Mononuclear cell (primary cell): ENCODE measurements around the gene PARP15. TPM values are rescaled to one million over a fixed set of nuclear protein-coding genes. Genes with fewer than 3 reads are reported as not detected.

Experiments
- H3K27me3 ChIP-seq: 2 replicates; pipeline ENCODE4 v1.6.0; 2011; ENCODE audit warnings: low read length, control low read depth; ENCODE audit not compliant: insufficient read depth
- H3K4me1 ChIP-seq: 2 replicates; pipeline ENCODE4 v1.5.1; 2011; ENCODE audit warnings: mild to moderate bottlenecking, low read length, control low read depth; ENCODE audit not compliant: insufficient read depth
- H3K4me3 ChIP-seq: 2 replicates; pipeline ENCODE4 v1.5.1; 2011; ENCODE audit warnings: mild to moderate bottlenecking, low read length, moderate library complexity
- H3K9me3 ChIP-seq: 2 replicates; pipeline ENCODE4 v1.5.1; 2011; ENCODE audit warnings: low read depth, mild to moderate bottlenecking, control low read depth, low read length
- total RNA-seq: library from RNA; depleted of rRNA; stranded (reverse); fragments of >200 nt; gene quantifications from one replicate; pipeline ENCODE4 v1.2.3, GENCODE V29; 2012

The PARP15 gene
- 44.4 TPM for total RNA-seq

GRCh38 chr3:122577409-122578031, at the start of gene PARP15:
Gene PARP15, plus strand, starts transcription at chr3:122577650. Its CDS starts 18 bp downstream, at chr3:122577668.
- peaks cover 17% of the 10 kb centered on the region for H3K9me3 ChIP-seq
- H3K4me3 ChIP-seq, result peak within 1 kb of the TSS; percentile 71
- peaks cover 35% of the 10 kb centered on the region for H3K4me1 ChIP-seq

GRCh38 chr3:122530164-122530563, 47.3 kb upstream of the PARP15 start:
- Histone ChIP-seq H3K4me3 (no peak overlapping the region), H3K27me3 (no peaks in the 10 kb centered on the region), H3K4me1 (no peaks in the 10 kb centered on the region), H3K9me3 (no peaks in the 10 kb centered on the region)

More at GRCh38 chr3:122577409-122578031, at the start of gene PARP15:
- no peaks in the 10 kb centered on the region for H3K27me3 ChIP-seq

- Histone ChIP-seq H3K9me3 (no peaks in the 10 kb centered on the region), H3K4me3 (no peak overlapping the region), H3K27me3 (no peaks in the 10 kb centered on the region), H3K4me1 (peaks cover 10% of the 10 kb centered on the region)
These were observed 44.0 kb upstream of the PARP15 start for GRCh38 chr3:122533480-122533879.

- H3K9me3 ChIP-seq, result no peaks in the 10 kb centered on the region
- peaks cover 11% of the 10 kb centered on the region for H3K4me1 ChIP-seq
- H3K27me3 ChIP-seq, result no peaks in the 10 kb centered on the region
- no peak overlapping the region for H3K4me3 ChIP-seq
These were observed 43.5 kb upstream of the PARP15 start for GRCh38 chr3:122533931-122534334.

- Histone ChIP-seq H3K4me1 (peaks cover 15% of the 10 kb centered on the region), H3K27me3 (no peaks in the 10 kb centered on the region), H3K4me3 (no peak overlapping the region), H3K9me3 (no peaks in the 10 kb centered on the region)
These were observed 41.4 kb upstream of the PARP15 start for GRCh38 chr3:122535964-122536631.

DNA sequence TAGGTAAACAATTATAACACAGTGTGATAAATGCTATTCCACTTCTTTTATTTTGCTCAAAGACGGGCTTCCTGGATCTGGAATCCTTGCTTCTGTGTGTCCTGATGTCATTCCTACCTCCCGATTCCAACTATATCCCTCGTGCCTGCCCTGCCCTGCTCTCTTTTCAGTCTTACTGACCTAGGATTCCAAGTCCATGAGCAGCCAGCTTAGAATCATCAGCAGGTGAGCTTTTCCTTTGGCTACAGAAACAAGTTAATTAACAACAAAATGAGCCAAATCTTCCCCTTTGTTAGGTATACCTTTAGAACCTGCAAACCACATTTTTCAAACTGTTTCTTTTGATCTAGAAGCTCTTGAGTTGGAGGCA, 40.8 kb upstream of the PARP15 start:
- H3K27me3 ChIP-seq, result no peaks in the 10 kb centered on the region
- peaks cover 15% of the 10 kb centered on the region for H3K4me1 ChIP-seq
- no peak overlapping the region for H3K4me3 ChIP-seq
- no peaks in the 10 kb centered on the region for H3K9me3 ChIP-seq

GRCh38 chr3:122538956-122539490, 38.4 kb upstream of the PARP15 start:
- no peaks in the 10 kb centered on the region for H3K9me3 ChIP-seq
- no peak overlapping the region for H3K4me3 ChIP-seq
- no peaks in the 10 kb centered on the region for H3K27me3 ChIP-seq
- H3K4me1 ChIP-seq, result peaks cover 15% of the 10 kb centered on the region

DNA sequence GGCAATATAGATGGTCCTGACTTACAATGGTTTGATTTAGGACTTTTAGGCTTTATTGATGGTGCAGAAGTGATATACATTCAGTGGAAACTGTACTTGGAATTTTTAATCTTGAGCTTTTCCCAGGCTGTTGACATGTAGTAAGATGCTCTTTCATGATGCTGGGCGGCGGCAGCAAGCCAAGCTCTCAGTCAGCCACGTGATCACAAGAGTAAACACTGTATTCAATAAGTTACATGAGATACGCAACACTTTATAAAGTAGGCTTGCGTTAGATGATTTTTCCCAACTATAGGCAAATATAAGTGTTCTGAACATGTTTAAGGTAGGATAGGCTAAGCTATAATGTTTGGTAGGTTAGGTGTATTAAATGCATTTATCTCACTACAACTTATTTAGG, 31.3 kb upstream of the PARP15 start:
- no peaks in the 10 kb centered on the region for H3K27me3 ChIP-seq
- no peak overlapping the region for H3K4me3 ChIP-seq
- no peaks in the 10 kb centered on the region for H3K4me1 ChIP-seq
- no peaks in the 10 kb centered on the region for H3K9me3 ChIP-seq

DNA sequence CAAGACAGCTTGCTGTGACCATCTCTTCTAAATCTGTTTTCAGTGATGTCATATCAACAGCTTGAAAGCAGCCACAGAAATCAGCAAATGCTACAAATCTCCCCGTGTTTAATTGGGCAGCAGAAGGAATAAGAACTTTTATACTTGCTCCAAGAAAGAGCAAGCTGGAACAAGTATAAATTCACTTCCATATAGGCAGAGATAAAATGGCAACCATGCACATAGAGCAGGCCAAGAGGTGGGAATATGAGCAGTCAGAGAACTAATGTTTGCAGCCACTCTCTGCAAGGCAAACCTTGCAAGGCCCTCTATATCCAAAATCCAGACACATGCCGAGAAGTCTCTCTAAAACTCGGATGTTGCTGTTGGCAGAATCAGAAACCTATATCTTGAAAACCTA, 29.4 kb upstream of the PARP15 start:
- Histone ChIP-seq H3K9me3 (no peaks in the 10 kb centered on the region), H3K27me3 (no peaks in the 10 kb centered on the region), H3K4me3 (no peak overlapping the region), H3K4me1 (no peaks in the 10 kb centered on the region)

- Histone ChIP-seq H3K4me1 (peaks cover under 1% of the 10 kb centered on the region), H3K4me3 (no peak overlapping the region), H3K27me3 (no peaks in the 10 kb centered on the region), H3K9me3 (no peaks in the 10 kb centered on the region)
These were observed 28.8 kb upstream of the PARP15 start for GRCh38 chr3:122548619-122549018.

GRCh38 chr3:122553171-122553570, 24.3 kb upstream of the PARP15 start:
- Histone ChIP-seq H3K9me3 (no peaks in the 10 kb centered on the region), H3K4me3 (no peak overlapping the region), H3K4me1 (peaks cover 5% of the 10 kb centered on the region), H3K27me3 (no peaks in the 10 kb centered on the region)

DNA sequence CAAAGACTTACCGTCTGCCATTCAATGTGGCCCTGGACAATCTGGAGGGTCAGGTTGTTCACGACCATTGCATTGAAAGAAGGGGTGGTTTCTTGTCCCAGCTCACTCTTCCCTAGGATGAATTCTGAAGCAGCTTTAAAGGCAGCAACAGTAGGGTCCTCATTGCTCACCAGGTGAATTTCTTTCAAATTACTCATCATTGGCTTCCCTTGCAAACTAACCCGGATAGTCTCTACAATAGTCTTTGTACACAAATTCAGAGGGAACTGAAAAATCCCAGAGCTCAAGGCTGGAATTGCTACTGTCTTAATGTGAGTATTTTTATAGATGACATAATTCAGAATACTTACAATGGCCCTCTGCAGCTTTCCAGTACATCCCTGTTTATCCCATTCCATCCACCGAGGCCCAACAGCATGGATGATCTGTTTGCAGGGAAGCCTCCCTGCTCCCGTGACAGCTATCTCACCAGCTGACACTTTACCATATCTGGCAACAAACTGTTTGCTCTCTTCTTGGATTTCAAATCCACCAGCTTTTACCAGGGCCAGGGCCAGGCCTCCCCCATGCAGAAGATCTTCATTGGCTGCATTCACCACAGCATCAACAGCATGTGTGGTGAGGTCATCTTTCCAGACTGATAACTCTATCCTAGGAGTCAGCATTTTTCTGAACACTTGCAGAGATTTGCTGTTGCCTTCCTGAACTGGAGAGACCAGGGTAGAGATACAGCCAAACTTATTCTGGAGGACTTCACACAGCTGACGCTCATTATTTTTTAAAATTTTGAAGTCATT, 22.0 kb upstream of the PARP15 start:
- Histone ChIP-seq H3K27me3 (no peaks in the 10 kb centered on the region), H3K9me3 (no peaks in the 10 kb centered on the region), H3K4me1 (peaks cover 5% of the 10 kb centered on the region), H3K4me3 (no peak overlapping the region)

DNA sequence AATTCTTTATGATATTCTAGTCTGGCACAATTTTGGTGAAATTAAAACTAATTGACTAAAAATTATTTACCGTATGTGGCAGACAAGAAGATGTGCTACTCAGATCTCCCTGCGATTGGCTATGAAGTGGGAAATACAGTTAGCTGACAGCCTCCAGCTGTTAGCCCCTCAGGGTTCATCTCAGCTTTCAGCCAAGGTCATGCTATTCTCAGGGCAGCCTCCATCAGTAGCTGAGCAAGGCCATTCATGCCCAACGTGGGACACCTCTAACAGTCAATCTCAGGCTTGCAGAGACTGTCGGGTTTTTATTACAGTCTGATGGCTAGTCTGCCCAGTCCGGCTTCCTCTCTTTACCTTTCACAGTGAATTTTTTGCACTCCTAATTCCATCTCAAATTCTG, 20.1 kb upstream of the PARP15 start:
- Histone ChIP-seq H3K9me3 (no peaks in the 10 kb centered on the region), H3K4me3 (no peak overlapping the region), H3K27me3 (no peaks in the 10 kb centered on the region), H3K4me1 (peaks cover 23% of the 10 kb centered on the region)

- Histone ChIP-seq H3K9me3 (no peaks in the 10 kb centered on the region), H3K4me1 (peaks cover 34% of the 10 kb centered on the region), H3K27me3 (no peaks in the 10 kb centered on the region), H3K4me3 (no peak overlapping the region)
These were observed 18.8 kb upstream of the PARP15 start for GRCh38 chr3:122558605-122559004.

GRCh38 chr3:122559906-122560305, 17.5 kb upstream of the PARP15 start:
- Histone ChIP-seq H3K4me1 (peaks cover 31% of the 10 kb centered on the region), H3K27me3 (no peaks in the 10 kb centered on the region), H3K9me3 (no peaks in the 10 kb centered on the region), H3K4me3 (no peak overlapping the region)
